GM18508 (cell line): ENCODE results near the gene ELK4.

Source experiments
- ATAC-seq: cut with Tn5 transposase; IDR thresholded peaks from one replicate; pipeline ENCODE4 v1.9.1; 2021; ENCODE audit warnings: moderate number of reproducible peaks; ENCODE audit not compliant: insufficient read depth, unreplicated experiment

The ELK4 gene

GRCh38 chr1:205600085-205600484 lies 31.7 kb downstream of the ELK4 start:
- ATAC-seq = no peak

- no peak for ATAC-seq
Measured at GRCh38 chr1:205599669-205600042, 32.2 kb downstream of the ELK4 start.

- ATAC-seq = no peak
Measured at GRCh38 chr1:205598841-205599668, 32.8 kb downstream of the ELK4 start.

- ATAC-seq = no peak
Measured at GRCh38 chr1:205597691-205598314, 34.0 kb downstream of the ELK4 start.

- ATAC-seq = no peak
Measured at GRCh38 chr1:205596876-205597275, 34.9 kb downstream of the ELK4 start.

- ATAC-seq = no peak
Measured at GRCh38 chr1:205595861-205596260, 36.0 kb downstream of the ELK4 start.

GRCh38 chr1:205595435-205595834 lies 36.4 kb downstream of the ELK4 start:
- ATAC-seq = no peak

- ATAC-seq = no peak
Measured at GRCh38 chr1:205594846-205595245, 37.0 kb downstream of the ELK4 start.

- ATAC-seq = no peak
Measured at GRCh38 chr1:205593967-205594366, 37.8 kb downstream of the ELK4 start.

- no peak for ATAC-seq
Measured at GRCh38 chr1:205593532-205593931, 38.3 kb downstream of the ELK4 start.

- ATAC-seq = no peak
Measured at GRCh38 chr1:205592443-205593003, 39.3 kb downstream of the ELK4 start.

- ATAC-seq = no peak
Measured at GRCh38 chr1:205591522-205592351, 40.1 kb downstream of the ELK4 start.

- ATAC-seq = no peak
Measured at GRCh38 chr1:205590777-205591513, 40.9 kb downstream of the ELK4 start.

GRCh38 chr1:205590457-205590768 lies 41.4 kb downstream of the ELK4 start:
- ATAC-seq = no peak

- no peak for ATAC-seq
Measured at GRCh38 chr1:205589618-205590456, 42.0 kb downstream of the ELK4 start.

- ATAC-seq = no peak
Measured at GRCh38 chr1:205589046-205589445, 42.8 kb downstream of the ELK4 start.

GRCh38 chr1:205588636-205589035 lies 43.2 kb downstream of the ELK4 start:
- no peak for ATAC-seq

GRCh38 chr1:205587581-205587980 lies 44.2 kb downstream of the ELK4 start:
- ATAC-seq = no peak
